HTR-8/SVneo (cell line): ENCODE data around the gene ZNF362.

Experiments
- DNase-seq: peaks from one replicate; pipeline ENCODE4 v3.0.0; 2011; ENCODE audit warnings: low spot score, mixed read lengths; ENCODE audit not compliant: insufficient read length
- FAIRE-seq: peaks from 2 replicates; lab custom pipeline; 2011; peaks lifted over from hg19 to GRCh38; lab: Jason Lieb, UNC

Gene ZNF362

GRCh38 chr1:33336580-33336979 lies 80.3 kb downstream of the ZNF362 start:
- FAIRE-seq (no peak), DNase-seq (no peak)

GRCh38 chr1:33337441-33337840 lies 81.1 kb downstream of the ZNF362 start:
- DNase-seq (no peak), FAIRE-seq (no peak)

GRCh38 chr1:33338048-33338439 lies 81.8 kb downstream of the ZNF362 start:
- DNase-seq (no peak), FAIRE-seq (no peak)

- FAIRE-seq: no peak
These were observed 82.3 kb downstream of the ZNF362 start for GRCh38 chr1:33338440-33339211.

GRCh38 chr1:33339413-33339812 lies 83.1 kb downstream of the ZNF362 start:
- no peak for FAIRE-seq
- DNase-seq: no peak

More at GRCh38 chr1:33338440-33339211, 82.3 kb downstream of the ZNF362 start:
- DNase-seq: no peak

- DNase-seq (no peak), FAIRE-seq (no peak)
These were observed 84.9 kb downstream of the ZNF362 start for GRCh38 chr1:33341190-33341589.

GRCh38 chr1:33342041-33342723 lies 85.9 kb downstream of the ZNF362 start:
- FAIRE-seq: no peak
- DNase-seq: peak; percentile 54

GRCh38 chr1:33343539-33343938 lies 87.2 kb downstream of the ZNF362 start:
- FAIRE-seq (no peak), DNase-seq (no peak)

- FAIRE-seq (no peak), DNase-seq (no peak)
These were observed 88.7 kb downstream of the ZNF362 start for GRCh38 chr1:33344896-33345560.

GRCh38 chr1:33346533-33346926 lies 90.2 kb downstream of the ZNF362 start:
- DNase-seq: no peak
- no peak for FAIRE-seq

GRCh38 chr1:33346927-33347649 lies 90.8 kb downstream of the ZNF362 start:
- FAIRE-seq (peak; percentile 55), DNase-seq (peak; percentile 64)

GRCh38 chr1:33347650-33347992 lies 91.3 kb downstream of the ZNF362 start:
- FAIRE-seq (no peak), DNase-seq (no peak)

- FAIRE-seq (no peak), DNase-seq (no peak)
These were observed 91.9 kb downstream of the ZNF362 start for GRCh38 chr1:33348194-33348593.

GRCh38 chr1:33348676-33349080 lies 92.4 kb downstream of the ZNF362 start:
- FAIRE-seq (no peak), DNase-seq (no peak)

GRCh38 chr1:33349081-33349759 lies 92.9 kb downstream of the ZNF362 start:
- FAIRE-seq (no peak), DNase-seq (no peak)

- DNase-seq: peak; percentile 85
- no peak for FAIRE-seq
These were observed 93.7 kb downstream of the ZNF362 start for GRCh38 chr1:33349778-33350610.
